K562 (cell line): ENCODE data around the gene ENDOD1. TPM values are rescaled to one million over a fixed set of nuclear protein-coding genes. Genes with fewer than 3 reads are reported as not detected.

ENCODE experiments used
- CBFA2T3 ChIP-seq: fragments of 450-650 bp; IDR thresholded peaks from 2 replicates; pipeline ENCODE4 v1.6.1; 2017
- EP400 ChIP-seq: fragments of 450-650 bp; IDR thresholded peaks from 2 replicates; pipeline ENCODE4 v1.6.1; 2017; ENCODE audit warnings: antibody characterized with exemption, mild to moderate bottlenecking, moderate library complexity
- ETV5 ChIP-seq: sonication (generic); formaldehyde crosslinking; IDR thresholded peaks from 2 replicates; pipeline ENCODE4 v1.4.0; 2020; ENCODE audit warnings: low read depth, mild to moderate bottlenecking, missing genetic modification reagents
- FIP1L1 ChIP-seq: fragments of 200-400 bp; formaldehyde crosslinking; IDR thresholded peaks from 2 replicates; pipeline ENCODE4 v1.6.1; 2018; ENCODE audit warnings: mild to moderate bottlenecking, low read depth, low read length; ENCODE audit not compliant: poor library complexity, severe bottlenecking
- HLTF ChIP-seq: fragments of 450-650 bp; IDR thresholded peaks from 2 replicates; pipeline ENCODE4 v1.6.1; 2016
- HMGN3 ChIP-seq: IDR thresholded peaks from 2 replicates; pipeline ENCODE4 v1.6.1; 2011; ENCODE audit warnings: borderline replicate concordance, low read depth, mild to moderate bottlenecking, mixed read lengths, low read length; ENCODE audit not compliant: insufficient read length; ENCODE audit errors: extremely low read depth
- KAT7 ChIP-seq: sonication (generic); formaldehyde crosslinking; IDR thresholded peaks from 2 replicates; pipeline ENCODE4 v1.8.0; 2022; ENCODE audit warnings: missing genetic modification reagents, mild to moderate bottlenecking, borderline replicate concordance
- KDM1A ChIP-seq, 2 experiments: fragments of 450-650 bp; IDR thresholded peaks; 2 replicates each; pipeline ENCODE4 v1.6.1; 2016; ENCODE audit warnings: mild to moderate bottlenecking in 2 of 2
- KHSRP ChIP-seq: fragments of 450-650 bp; IDR thresholded peaks from 2 replicates; pipeline ENCODE4 v1.6.1; 2017
- NFRKB ChIP-seq: fragments of 450-650 bp; IDR thresholded peaks from 2 replicates; pipeline ENCODE4 v1.6.1; 2016; ENCODE audit warnings: low read depth
- NR2C1 ChIP-seq, 2 experiments: fragments of 450-650 bp; IDR thresholded peaks; 2 replicates each; pipeline ENCODE4 v1.6.1; 2017; ENCODE audit warnings: mild to moderate bottlenecking in 2 of 2, antibody characterized with exemption in 1 of 2, inconsistent platforms in 1 of 2, missing compliant biosample characterization in 1 of 2, missing genetic modification characterization in 1 of 2
- PHB2 ChIP-seq: fragments of 450-650 bp; IDR thresholded peaks from 2 replicates; pipeline ENCODE4 v1.6.1; 2017; ENCODE audit warnings: low read depth
- RBM15 ChIP-seq: fragments of 200-400 bp; formaldehyde crosslinking; IDR thresholded peaks from 2 replicates; pipeline ENCODE4 v1.6.1; 2018; ENCODE audit warnings: mild to moderate bottlenecking, low read length, moderate library complexity; ENCODE audit not compliant: insufficient read depth
- SAFB ChIP-seq: fragments of 200-400 bp; formaldehyde crosslinking; IDR thresholded peaks from 2 replicates; pipeline ENCODE4 v1.6.1; 2017; ENCODE audit warnings: low read depth, low read length, borderline replicate concordance
- SETDB1 ChIP-seq: IDR thresholded peaks from one replicate; pipeline ENCODE4 v1.6.1; 2012; ENCODE audit warnings: low read length, control low read depth, inconsistent platforms
- SOX6 ChIP-seq: fragments of 450-650 bp; IDR thresholded peaks from 2 replicates; pipeline ENCODE4 v1.6.1; 2014; ENCODE audit warnings: mild to moderate bottlenecking
- YBX1 ChIP-seq: fragments of 450-650 bp; IDR thresholded peaks from 2 replicates; pipeline ENCODE4 v1.7.1; 2016; ENCODE audit warnings: mild to moderate bottlenecking
- ZFP1 ChIP-seq: fragments of 450-650 bp; formaldehyde crosslinking; IDR thresholded peaks from 2 replicates; pipeline ENCODE4 v1.4.0; 2020; ENCODE audit warnings: mild to moderate bottlenecking, mixed read lengths
- ZNF121 ChIP-seq: sonication (generic); formaldehyde crosslinking; conservative IDR thresholded peaks from 2 replicates; pipeline ENCODE4 v1.8.0; 2022; ENCODE audit warnings: missing genetic modification reagents
- polyA plus RNA-seq, 8 experiments: library from polyadenylated mRNA; depleted of rRNA in 4 of 8; stranded (reverse) in 5 of 8; unstranded in 3 of 8; fragments of >200 nt; fragmentation: Nextera tagmentation in 2 of 8; fragmentation: Illumina TruSeq in 1 of 8; extraction: Ambion mirVana in 2 of 8; extraction: Trizol in 1 of 8; gene quantifications; 2 replicates each; pipeline versions ENCODE4 v1.2.1 to v1.2.3, GENCODE V29; 2011 to 2014; ENCODE audit warnings: inconsistent platforms in 1 of 8, missing spikeins in 1 of 8
- total RNA-seq, 7 experiments: library from RNA; depleted of rRNA in 6 of 7; stranded (reverse); fragments of >200 nt in 6 of 7; fragmentation: Illumina TruSeq in 2 of 7; extraction: Trizol in 2 of 7; gene quantifications; 2 replicates each; pipeline versions ENCODE4 v1.2.1 to v1.2.3, GENCODE V29; 2011 to 2021; ENCODE audit warnings: low replicate concordance in 1 of 7
- TF ChIP-seq, protein P1 (sequence below), 2 experiments: fragments of 450-650 bp; IDR thresholded peaks; 2 replicates each; pipeline ENCODE4 v1.6.1; 2016
- TF ChIP-seq, protein P2 (sequence below): conservative IDR thresholded peaks from 2 replicates; pipeline ENCODE4 v1.6.1; 2011; ENCODE audit warnings: low read depth, mild to moderate bottlenecking, low read length; ENCODE audit not compliant: control insufficient read depth
- TF ChIP-seq, protein P3 (sequence below): fragments of 250-450 bp; sonication (Bioruptor Pico); IDR thresholded peaks from 2 replicates; pipeline ENCODE4 v1.5.0; 2021

Gene ENDOD1
- total and polyA plus RNA-seq, 9 of the 15 experiments (the other 6 are each of a cell fraction or from before 2014, with no cell fraction given) = 4.2 to 11.8 (median 9.3) TPM

DNA sequence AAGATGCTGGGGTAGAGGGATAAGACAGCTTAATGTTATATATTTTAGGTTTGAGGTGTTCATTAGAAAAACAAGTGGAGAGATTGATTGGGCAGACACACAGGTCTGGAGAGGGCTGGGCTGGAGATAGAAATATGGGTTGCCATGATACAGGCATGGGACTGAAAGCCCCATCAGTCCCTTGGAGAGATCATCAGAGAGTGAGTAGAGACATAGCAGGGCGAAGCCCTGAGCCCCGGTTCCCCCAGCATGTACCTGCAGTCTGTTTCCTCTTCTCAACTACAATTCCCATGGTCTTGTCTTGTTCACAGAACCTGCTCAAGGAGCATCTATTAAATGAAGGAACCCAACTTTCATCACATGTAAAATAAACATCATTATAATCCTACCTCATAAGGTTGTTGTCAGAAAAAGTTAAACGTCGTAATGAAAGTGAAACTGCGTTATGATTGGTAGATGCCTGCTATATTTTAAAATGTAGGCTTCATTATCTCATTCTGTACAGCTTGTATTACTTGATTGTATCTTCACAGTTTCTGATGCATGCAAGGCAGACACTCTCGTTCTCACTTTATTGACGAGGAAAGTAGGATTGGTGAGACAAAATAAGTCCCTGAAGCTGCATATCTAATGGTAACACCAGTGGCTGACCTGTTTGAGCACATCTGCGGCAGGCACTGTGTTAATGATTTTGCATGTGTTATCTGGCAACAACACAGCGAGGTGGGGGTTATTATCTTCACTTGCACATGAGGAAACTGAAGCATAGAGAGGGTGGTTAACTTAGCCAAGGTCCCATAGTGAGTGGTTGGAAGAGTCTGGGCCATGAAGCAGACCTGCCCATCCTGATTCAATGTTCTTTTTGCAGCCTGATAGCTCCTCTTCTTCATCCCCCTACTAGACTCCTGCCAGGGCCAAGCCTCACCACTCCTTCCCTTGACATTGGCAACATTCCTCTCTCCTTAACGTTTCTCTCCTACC, 63.5 kb downstream of the ENDOD1 start (continued):
- TF ChIP-seq, protein P1, sequence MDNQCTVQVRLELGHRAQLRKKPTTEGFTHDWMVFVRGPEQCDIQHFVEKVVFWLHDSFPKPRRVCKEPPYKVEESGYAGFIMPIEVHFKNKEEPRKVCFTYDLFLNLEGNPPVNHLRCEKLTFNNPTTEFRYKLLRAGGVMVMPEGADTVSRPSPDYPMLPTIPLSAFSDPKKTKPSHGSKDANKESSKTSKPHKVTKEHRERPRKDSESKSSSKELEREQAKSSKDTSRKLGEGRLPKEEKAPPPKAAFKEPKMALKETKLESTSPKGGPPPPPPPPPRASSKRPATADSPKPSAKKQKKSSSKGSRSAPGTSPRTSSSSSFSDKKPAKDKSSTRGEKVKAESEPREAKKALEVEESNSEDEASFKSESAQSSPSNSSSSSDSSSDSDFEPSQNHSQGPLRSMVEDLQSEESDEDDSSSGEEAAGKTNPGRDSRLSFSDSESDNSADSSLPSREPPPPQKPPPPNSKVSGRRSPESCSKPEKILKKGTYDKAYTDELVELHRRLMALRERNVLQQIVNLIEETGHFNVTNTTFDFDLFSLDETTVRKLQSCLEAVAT (IDR thresholded peaks at IDR 0.05) = 0 out of 4 replicates have a peak, but pooled peaks have one; percentile 34 to 53
- TF ChIP-seq KDM1A (IDR thresholded peaks at IDR 0.05) = peak; percentile 95 to 96
- no peak for TF ChIP-seq NFRKB
- TF ChIP-seq ETV5 (CRISPR knock-in tag) = peak; percentile 71
- TF ChIP-seq HLTF = peak; percentile 96
- TF ChIP-seq, protein P2, sequence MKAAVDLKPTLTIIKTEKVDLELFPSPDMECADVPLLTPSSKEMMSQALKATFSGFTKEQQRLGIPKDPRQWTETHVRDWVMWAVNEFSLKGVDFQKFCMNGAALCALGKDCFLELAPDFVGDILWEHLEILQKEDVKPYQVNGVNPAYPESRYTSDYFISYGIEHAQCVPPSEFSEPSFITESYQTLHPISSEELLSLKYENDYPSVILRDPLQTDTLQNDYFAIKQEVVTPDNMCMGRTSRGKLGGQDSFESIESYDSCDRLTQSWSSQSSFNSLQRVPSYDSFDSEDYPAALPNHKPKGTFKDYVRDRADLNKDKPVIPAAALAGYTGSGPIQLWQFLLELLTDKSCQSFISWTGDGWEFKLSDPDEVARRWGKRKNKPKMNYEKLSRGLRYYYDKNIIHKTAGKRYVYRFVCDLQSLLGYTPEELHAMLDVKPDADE = peak; percentile 80; the same call in 1 of the 2 replicates
- peak; percentile 55 for TF ChIP-seq EP400
- TF ChIP-seq CBFA2T3 = peak; percentile 100
- no peak for TF ChIP-seq KAT7 (CRISPR knock-in tag)
- TF ChIP-seq PHB2 = peak; percentile 97
- peak; percentile 34; the same call in 1 of the 2 replicates for TF ChIP-seq NR2C1 (IDR thresholded peaks at IDR 0.05)
- TF ChIP-seq NR2C1 (tag; IDR thresholded peaks at IDR 0.05) = peak; percentile 74
- no peak for TF ChIP-seq SETDB1
- TF ChIP-seq SOX6 = peak; percentile 97
- TF ChIP-seq FIP1L1 = no peak
- no peak for TF ChIP-seq ZFP1
- TF ChIP-seq ZNF121 (CRISPR knock-in tag) = no peak
- TF ChIP-seq HMGN3 = peak; percentile 91
- TF ChIP-seq KHSRP = peak; percentile 94
- no peak for TF ChIP-seq SAFB
- TF ChIP-seq RBM15 = no peak
- TF ChIP-seq, protein P3, sequence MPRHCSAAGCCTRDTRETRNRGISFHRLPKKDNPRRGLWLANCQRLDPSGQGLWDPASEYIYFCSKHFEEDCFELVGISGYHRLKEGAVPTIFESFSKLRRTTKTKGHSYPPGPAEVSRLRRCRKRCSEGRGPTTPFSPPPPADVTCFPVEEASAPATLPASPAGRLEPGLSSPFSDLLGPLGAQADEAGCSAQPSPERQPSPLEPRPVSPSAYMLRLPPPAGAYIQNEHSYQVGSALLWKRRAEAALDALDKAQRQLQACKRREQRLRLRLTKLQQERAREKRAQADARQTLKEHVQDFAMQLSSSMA = no peak
- no peak for TF ChIP-seq YBX1
